A549 treated with Hydrocortisone at 1 μM for 4 hours (cell line): Measurements from ENCODE around the gene PPIC. TPM values are rescaled to one million over a fixed set of nuclear protein-coding genes. Genes with fewer than 3 reads are reported as not detected.

Source experiments
- total RNA-seq: library from RNA; stranded (reverse); fragments of 200-300 nt; extraction: Qiagen RNA extraction; gene quantifications from 5 replicates; pipeline ENCODE4 v1.2.3, GENCODE V29; 2022

Gene PPIC
- total RNA-seq = 16.6 to 18.1 TPM (median 17.0 TPM) in 5 replicates

GRCh38 chr5:123036391-123037103 lies at the start of gene PPIC:
Gene PPIC (minus strand): TSS chr5:123036725. CDS start chr5:123036625, 100 bp downstream.

Other genes starting within 250 kb of the PPIC start
- gene SNX24, start 191.1 kb downstream of the PPIC start, total RNA-seq = 18.7 to 25.9 TPM (median 23.1 TPM) in 5 replicates
- 0.03 to 0.31 TPM (median 0.13 TPM) in 5 replicates for gene PRDM6, start 52.5 kb upstream of the PPIC start, total RNA-seq